GM18507 (cell line): ENCODE measurements around the gene NPHP3.
"Not testable (repeated sequence)": the region's sequence is repeated elsewhere in the genome, so short reads cannot be mapped to it uniquely, and the experiment has no call there.

Experiments
- DNase-seq: peaks from one replicate; pipeline ENCODE4 v3.0.0; 2011; ENCODE audit warnings: low read depth; ENCODE audit not compliant: insufficient read length; ENCODE audit errors: extremely low spot score
- FAIRE-seq: peaks from 2 replicates; lab custom pipeline; 2011; peaks lifted over from hg19 to GRCh38; lab: Jason Lieb, UNC

The NPHP3 gene, protein sequence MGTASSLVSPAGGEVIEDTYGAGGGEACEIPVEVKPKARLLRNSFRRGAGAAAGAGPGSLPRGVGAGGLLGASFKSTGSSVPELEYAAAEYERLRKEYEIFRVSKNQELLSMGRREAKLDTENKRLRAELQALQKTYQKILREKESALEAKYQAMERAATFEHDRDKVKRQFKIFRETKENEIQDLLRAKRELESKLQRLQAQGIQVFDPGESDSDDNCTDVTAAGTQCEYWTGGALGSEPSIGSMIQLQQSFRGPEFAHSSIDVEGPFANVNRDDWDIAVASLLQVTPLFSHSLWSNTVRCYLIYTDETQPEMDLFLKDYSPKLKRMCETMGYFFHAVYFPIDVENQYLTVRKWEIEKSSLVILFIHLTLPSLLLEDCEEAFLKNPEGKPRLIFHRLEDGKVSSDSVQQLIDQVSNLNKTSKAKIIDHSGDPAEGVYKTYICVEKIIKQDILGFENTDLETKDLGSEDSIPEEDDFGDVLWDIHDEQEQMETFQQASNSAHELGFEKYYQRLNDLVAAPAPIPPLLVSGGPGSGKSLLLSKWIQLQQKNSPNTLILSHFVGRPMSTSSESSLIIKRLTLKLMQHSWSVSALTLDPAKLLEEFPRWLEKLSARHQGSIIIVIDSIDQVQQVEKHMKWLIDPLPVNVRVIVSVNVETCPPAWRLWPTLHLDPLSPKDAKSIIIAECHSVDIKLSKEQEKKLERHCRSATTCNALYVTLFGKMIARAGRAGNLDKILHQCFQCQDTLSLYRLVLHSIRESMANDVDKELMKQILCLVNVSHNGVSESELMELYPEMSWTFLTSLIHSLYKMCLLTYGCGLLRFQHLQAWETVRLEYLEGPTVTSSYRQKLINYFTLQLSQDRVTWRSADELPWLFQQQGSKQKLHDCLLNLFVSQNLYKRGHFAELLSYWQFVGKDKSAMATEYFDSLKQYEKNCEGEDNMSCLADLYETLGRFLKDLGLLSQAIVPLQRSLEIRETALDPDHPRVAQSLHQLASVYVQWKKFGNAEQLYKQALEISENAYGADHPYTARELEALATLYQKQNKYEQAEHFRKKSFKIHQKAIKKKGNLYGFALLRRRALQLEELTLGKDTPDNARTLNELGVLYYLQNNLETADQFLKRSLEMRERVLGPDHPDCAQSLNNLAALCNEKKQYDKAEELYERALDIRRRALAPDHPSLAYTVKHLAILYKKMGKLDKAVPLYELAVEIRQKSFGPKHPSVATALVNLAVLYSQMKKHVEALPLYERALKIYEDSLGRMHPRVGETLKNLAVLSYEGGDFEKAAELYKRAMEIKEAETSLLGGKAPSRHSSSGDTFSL (N-terminal part only)

DNA sequence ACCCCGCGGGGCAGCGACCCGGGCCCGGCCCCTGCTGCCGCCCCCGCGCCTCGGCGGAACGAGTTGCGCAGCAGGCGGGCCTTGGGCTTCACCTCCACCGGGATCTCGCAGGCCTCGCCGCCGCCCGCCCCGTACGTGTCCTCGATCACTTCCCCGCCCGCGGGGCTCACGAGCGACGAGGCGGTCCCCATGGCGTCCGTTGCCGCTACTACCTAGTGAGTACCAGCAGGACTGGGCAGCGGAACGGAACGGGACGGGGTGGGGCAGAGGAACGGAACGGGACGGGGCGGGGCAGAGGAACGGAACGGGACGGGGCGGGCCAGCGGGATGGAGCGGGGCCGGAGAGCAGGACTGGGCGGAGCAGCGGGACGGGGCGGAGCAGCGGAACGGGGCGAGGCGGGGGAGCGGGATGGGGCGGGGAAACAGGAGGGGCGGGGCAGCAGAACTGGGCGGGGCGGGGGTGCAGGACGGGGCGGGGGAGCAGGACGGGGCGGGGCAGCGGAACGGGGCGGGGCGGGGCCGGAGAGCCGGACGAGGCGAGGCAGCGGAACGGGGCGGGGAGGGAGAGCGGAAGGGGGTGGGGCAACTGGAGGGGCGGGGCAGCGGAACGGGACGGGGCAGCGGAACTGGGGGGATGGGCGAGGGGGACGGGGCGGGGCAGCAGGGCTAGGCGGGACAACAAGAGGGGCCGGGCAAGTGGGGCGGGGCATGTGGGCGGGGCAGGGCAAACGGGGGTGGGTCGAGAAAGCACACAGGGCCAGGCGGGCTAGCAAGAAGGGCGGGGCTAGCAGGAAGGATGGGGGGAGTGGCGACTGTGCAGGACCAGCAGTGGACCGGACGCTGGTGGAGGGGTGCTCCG is at the start of gene NPHP3:
NPHP3 (minus strand) TSS at position 245 of the 859 bp plus-strand sequence; CDS start at position 191, 54 bp downstream.
- DNase-seq (peak; percentile 94), FAIRE-seq (peak; percentile 94)

DNA sequence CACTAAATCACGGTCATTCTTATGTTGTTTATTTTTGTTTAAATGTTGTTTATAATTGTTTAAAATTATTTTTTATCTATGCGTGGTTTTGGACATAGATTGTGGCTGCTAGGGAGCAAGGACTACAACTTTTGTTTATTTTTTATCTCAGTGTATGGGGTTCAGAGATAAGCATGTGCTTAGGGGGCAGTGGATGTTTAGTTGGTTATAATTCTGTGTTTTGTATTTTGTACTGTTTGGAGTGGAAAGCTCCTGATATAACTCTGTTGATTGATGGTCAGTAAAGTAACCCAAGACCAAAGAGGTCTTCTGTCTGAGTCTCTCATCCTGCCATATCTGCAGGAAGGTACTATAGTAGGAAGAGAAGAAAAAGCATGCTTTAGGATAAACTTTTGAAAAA is 36.5 kb upstream of the NPHP3 start:
- FAIRE-seq (no peak), DNase-seq (no peak)

DNA sequence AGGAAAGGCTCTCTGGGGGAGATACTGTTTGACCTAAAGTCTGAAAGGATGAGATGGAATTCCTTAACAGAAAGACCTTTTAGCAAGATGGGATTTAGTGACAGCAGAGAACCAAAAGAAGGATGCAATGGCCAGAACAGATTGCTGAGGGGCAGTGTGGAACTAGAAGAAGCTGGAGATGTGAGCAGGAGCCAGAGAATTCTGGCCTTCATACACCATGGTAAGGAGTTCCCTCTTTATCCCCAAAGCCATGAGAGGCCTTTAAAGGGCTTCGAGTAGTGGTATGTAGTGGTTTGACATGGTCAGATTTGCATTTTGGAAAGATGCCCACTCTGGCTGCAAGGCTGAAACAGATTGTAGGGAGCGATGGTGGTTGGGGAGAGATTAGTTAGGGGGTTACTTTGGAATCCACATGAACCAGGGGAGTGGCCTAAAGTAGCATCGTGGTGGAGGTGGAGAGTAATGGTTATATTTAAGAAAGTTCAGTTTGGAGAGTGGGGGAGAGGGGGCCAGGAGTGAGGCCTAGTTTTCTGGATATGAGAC is 34.0 kb upstream of the NPHP3 start:
- DNase-seq = no peak
- no peak for FAIRE-seq

DNA sequence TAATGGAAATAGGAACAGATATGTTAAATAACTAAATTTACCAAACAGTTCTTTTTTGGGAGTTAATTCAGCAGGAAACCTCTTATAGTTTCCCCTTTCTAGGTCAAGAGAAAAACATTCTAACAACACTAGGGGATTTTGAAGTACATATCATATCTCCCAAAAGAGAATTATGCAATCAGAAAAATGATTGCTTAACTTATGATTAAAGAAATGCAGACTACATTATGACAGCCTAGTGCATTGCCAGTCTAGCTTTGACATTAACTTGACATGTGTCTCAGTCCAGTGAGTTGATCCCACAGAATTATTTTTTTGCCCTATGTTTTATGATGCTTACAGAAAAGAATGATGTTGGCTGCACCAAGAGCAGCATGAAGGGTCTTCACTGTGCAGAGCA is 31.7 kb upstream of the NPHP3 start:
- no peak for FAIRE-seq
- no peak for DNase-seq

DNA sequence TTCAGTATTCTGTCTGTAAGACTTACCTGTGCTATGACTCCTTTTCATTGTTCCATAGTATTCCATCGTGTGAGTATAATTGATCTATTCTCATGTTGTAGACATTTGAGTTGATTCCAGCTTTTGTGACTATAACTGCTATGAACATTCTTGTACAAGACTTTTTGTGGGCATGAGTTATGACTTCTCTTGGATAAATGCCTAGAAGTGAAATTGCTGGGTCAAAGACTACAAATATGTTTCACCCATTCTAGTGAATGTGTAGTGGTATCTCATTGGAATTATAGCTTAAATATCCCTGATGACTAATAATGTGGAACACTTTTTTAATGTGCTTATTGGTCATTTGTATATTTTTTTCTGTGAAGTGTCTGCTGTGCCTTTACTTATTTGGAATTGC is 27.6 kb upstream of the NPHP3 start:
- FAIRE-seq (no peak), DNase-seq (no peak)

DNA sequence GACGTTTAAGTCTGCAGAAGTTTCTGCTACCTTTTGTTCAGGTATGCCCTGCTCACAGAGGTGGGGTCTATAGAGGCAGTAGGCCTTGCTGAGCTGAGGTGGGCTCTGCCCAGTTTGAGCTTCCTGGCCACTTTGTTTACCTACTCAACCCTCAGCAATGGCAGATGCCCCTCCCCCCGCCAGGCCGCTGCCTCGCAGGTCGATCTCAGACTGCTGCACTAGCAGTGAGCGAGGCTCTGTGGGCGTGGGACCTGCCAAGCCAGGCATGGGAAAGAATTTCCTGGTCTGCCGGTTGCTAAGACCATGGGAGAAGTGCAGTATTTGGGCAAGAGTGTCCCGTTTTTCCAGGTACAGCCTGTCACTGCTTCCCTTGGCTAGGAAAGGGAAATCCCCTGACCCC is 24.5 kb upstream of the NPHP3 start:
- not testable (repeated sequence) for DNase-seq, FAIRE-seq

DNA sequence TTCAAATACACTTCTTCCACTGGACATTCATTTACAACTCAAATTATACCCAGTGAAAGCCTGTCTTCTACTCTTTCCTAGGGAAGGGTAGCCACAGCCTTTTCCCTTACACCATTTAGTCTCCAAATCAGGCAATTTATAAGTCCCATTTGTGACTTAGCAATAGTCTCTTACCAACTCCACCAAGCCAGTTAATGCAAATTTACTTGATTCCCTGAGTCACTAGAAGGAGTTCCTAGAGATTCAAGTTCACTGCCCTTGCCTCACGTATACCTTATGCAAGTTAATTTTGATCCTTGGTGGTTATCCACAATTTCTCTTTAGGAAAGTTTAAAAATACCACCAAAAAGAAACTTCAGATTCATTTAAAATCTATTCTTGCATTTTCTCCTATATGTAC is 16.1 kb upstream of the NPHP3 start:
- DNase-seq (no peak), FAIRE-seq (no peak)

DNA sequence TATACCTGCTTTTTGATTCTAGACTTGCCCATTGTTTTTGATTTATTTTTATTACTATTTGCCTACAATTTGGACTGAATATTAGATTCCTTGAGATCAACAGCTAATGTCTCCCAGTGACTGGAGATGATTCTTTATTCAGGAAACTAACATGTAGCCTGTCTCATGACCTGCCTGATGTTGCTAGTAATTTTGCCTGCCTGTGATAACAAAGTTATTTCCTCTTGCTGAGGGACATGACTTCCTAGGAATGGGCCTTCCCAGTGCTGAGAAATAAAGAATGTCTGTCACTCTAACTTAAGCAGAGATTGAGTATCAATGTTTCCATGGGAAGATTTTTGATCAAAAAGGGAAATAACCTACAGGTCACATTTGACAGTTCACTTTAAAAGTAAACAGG is 13.4 kb upstream of the NPHP3 start:
- no peak for FAIRE-seq

DNA sequence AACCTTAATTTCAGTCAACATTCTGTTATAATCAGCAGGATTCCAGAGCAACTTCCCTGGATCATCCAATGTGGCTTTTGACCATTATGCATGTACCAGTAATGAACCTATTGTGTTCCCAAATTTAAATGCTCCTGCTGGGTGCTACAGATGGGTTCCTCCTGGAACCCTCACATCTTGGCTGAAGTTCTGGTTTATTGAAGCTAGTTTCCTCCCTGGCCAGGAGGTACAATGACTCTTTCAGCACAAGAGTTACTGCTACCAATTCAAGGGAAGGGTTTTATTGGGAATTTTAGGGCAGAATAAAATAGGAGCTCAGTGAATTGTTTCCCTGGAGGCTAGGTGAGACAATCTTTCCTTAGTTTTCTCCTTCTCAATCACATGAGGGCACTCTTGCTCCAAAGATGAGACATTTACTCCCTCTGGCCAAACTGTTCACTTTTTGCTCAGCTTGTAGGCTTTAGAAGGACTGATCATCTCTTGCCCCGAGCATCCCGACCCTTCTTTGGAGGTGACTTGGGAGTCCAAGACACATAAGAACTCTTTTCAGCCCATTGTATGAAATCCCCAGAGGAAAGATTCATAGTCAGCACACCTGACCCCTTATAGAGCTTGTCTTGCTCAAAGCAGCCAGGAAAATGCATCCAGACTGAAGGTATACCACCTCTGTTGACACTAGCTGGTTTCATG is 8.8 kb upstream of the NPHP3 start:
- no peak for DNase-seq
- FAIRE-seq = peak; percentile 82

More for the DNA sequence above, 13.4 kb upstream of the NPHP3 start:
- DNase-seq = no peak

DNA sequence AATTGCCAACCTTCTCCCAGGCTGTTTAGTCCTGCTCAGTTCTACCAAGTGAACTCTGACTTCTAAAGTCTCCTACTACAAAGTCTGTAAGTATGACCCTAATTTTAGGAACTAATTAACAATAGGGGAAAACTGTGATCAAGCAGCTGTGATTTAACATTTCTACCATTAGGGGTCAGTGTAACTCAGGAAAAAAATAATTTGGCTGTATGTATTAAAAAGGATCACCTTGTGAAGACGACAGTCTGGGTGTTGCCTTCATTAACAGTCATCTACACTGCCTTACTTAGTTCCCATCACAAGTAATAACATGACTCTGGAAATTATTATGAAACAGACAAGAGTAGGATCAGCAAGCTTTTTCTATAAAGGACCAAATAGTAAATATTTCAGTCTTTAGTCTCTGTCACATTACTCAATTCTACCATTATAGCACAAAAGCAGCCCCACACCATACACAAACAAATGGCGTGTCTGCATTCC is 4.2 kb upstream of the NPHP3 start:
- peak; percentile 15 for DNase-seq
- FAIRE-seq = peak; percentile 79

DNA sequence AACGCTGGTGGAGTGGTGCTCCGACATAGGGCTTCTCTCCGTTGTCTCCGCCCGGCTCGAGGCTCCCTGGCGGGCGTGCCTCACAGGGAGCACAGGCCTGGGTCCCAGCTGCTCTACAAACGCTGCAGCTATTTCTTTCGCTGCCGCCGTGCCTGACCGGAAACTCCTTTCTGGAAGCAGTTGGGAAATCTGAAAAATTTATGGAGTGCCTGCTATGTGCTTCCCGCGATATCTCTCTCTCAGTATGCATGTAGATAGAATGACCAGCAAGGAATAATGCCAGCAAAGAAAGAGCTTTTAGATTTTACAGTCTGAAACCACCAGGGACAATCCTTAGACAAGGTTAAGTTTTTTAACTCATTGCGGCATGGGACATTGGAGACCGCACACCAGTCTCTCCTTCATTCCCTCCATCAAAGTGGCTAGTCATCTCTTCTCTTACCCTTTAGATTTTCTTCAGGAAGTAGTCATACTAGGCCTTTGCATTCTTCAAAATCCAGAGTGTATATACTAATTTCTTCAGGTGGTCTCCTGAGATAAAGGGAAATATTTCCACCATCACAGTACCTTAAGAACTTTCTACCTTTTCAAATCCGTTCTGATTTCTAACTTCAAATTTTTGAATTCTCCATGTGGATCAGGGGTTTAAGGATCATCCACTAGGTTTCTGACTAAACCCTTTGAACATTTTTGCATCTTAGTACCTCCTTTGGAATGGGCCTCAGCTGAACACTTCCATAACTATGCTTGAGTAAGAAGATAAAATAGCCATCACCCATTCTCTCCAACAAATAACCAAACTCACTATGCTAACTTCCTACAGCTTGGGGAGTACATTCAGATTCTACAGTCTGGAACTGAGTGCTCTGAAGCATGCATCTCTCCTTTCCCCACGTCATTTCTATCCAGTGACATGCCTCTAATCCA is 1.1 kb upstream of the NPHP3 start:
- no peak for FAIRE-seq
- DNase-seq = peak; percentile 2

DNA sequence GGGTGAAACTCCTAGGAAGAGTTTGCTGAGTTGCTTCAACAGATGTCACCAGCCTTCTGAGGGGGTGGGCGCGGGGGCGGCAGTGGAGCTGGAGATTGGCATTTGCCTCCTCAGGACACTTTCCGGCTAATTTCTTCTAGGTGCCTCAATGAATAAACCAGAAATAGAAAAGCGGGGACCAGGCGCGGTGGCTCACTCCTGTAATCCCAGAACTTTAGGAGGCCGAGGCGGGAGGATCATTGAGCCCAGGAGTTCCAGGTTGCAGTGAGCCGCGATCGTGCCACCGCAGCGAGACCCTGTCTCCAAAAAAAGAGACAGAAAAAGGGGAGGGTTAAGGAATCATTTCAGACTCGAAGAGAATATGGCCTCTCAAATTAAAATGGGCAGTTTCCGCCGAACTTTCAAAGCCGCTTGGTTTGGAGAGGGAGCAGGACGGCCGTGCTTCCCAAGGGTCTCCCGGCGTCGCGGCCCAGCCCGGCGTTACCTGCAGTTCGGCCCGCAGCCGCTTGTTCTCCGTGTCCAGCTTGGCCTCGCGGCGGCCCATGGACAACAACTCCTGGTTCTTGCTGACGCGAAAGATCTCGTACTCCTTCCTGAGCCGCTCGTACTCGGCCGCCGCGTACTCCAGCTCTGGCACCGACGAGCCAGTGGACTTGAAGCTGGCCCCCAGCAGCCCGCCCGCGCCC is 587 bp downstream of the NPHP3 start:
- FAIRE-seq = no peak
- DNase-seq = peak; percentile 1

DNA sequence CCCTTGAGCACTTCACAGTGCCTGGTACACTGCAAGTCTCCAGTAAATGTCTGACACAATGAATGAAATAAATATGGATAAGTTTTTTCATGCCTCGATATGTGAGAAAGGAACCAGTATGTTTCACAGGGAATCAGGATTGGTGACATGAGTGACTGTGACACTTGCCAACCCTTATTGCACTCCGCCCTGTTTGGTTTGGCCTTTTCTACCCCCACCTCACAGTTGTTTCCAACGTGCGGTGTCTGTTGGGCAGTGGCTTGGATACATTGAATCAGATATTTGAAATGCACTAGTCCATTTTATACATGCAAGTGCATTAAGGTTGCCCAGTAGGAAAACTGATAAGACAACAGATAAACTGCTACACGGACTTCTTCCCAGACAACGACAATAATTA is 2.0 kb downstream of the NPHP3 start:
- FAIRE-seq (no peak), DNase-seq (no peak)

DNA sequence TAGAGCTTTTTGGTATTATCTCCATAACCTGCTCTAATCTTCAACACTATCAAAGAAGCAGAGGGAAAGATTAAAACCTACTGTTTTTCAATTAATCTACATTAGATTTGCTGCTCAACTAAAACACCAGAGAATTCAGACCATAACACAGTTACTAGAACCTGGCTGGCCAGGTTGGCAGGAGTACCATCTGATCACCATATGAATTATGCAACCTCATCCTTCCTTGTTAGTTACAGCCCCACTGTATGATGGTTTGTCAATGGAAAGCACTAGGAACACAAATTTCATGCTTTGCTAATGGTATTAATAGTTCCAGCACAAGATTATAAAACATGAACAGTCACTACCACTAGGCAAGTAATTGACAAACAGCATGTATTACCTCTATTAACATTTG is 5.8 kb downstream of the NPHP3 start:
- FAIRE-seq = peak; percentile 24
- DNase-seq = no peak

DNA sequence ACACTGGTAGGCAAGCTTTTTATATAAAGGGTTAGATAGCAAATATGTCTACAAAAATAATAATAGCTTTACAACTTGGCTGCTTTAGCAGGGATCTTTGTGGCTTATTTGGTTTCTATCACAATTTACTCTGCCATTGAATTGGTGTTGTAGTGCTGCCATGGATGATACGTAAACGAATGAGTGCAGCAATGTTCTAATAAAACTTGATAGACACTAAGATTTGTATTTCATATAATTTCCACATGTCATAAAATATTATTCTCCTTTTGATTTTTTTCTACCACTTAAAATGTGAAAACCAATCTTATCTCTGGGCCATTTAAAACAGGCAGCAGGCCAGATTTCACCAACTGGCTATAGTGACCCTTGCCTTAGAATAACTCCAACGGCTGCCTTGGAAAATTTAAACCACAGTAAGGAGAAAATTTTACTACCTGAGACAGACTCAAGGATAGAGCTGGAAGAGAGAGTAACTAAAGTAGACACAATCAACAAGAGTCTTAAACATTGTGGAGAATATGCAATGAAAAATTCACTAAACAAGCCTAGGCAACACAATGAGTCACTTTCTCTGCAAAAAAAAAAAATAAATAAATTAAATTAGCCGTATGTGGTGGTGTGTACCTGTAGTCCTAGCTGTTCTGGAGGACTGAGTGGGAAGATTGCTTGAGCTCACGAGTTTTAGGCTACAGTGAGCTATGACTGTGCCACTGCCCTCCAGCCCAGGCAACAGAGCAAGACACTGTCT is 8.1 kb downstream of the NPHP3 start:
- FAIRE-seq (no peak), DNase-seq (no peak)

DNA sequence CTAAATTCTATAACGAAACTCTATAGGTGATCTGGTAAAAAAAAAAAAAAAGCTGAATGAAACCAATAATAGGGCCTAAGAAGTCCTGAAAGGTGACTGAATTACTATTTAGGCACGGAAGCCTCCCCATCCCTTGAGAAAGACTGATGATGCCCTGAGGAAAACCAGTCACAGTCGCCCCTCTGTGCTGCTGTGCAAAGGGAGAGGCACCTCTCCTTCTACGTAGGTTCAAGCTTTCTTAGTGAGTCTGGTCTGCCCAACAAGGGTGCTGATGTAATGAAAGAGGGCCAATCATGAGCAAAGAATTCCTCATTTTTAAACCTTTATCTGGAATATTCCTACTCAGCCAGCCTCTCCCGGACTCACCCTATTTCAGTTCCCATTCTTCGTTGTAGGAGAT is 11.9 kb downstream of the NPHP3 start:
- FAIRE-seq (no peak), DNase-seq (no peak)
